Measurements from ENCODE around the gene KIFC3. TPM values are rescaled to one million over a fixed set of nuclear protein-coding genes. Genes with fewer than 3 reads are reported as not detected.
"Not testable (repeated sequence)": the region's sequence is repeated elsewhere in the genome, so short reads cannot be mapped to it uniquely, and the experiment has no call there.

KIFC3 gene
- total RNA-seq, 2 donors from 2014 or later: 3.8 to 5.7 TPM

DNA sequence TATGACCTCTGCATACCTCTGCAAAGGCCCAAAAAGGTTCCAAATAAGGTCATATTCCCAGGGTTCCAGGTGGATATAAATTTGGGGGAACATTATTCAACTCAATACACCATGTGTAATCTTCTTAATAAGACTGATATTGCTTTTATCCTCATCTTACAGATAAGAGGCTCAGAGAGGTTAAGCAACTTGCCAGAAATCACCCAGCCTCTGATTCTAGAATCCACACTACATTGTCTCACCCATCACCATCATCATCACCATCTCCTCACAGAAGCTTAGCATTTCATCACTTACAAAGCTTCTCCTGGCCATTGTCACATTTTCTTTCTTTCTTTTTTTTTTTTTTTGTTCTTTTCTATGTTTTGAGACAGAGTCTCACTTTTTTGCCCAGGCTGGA lies 15.4 kb upstream of the KIFC3 start:
- no peak for DNase-seq
- intact Hi-C loops (cut with DNase I): no loop called here
- no peaks in the 10 kb centered on the region for H3K36me3 ChIP-seq
- no peak overlapping the region for H3K27ac ChIP-seq
- no peak overlapping the region for H3K9ac ChIP-seq (ENCODE audit: low read depth in 2 of 2, low read length in 2 of 2)
- H3K27me3 ChIP-seq: no peaks in the 10 kb centered on the region
- no peaks in the 10 kb centered on the region for H3K4me1 ChIP-seq
- H3K4me3 ChIP-seq: no peak overlapping the region
- TF ChIP-seq, protein P1, sequence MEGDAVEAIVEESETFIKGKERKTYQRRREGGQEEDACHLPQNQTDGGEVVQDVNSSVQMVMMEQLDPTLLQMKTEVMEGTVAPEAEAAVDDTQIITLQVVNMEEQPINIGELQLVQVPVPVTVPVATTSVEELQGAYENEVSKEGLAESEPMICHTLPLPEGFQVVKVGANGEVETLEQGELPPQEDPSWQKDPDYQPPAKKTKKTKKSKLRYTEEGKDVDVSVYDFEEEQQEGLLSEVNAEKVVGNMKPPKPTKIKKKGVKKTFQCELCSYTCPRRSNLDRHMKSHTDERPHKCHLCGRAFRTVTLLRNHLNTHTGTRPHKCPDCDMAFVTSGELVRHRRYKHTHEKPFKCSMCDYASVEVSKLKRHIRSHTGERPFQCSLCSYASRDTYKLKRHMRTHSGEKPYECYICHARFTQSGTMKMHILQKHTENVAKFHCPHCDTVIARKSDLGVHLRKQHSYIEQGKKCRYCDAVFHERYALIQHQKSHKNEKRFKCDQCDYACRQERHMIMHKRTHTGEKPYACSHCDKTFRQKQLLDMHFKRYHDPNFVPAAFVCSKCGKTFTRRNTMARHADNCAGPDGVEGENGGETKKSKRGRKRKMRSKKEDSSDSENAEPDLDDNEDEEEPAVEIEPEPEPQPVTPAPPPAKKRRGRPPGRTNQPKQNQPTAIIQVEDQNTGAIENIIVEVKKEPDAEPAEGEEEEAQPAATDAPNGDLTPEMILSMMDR (IDR thresholded peaks at IDR 0.05): no peak
- H3K9me3 ChIP-seq: no peaks in the 10 kb centered on the region

DNA sequence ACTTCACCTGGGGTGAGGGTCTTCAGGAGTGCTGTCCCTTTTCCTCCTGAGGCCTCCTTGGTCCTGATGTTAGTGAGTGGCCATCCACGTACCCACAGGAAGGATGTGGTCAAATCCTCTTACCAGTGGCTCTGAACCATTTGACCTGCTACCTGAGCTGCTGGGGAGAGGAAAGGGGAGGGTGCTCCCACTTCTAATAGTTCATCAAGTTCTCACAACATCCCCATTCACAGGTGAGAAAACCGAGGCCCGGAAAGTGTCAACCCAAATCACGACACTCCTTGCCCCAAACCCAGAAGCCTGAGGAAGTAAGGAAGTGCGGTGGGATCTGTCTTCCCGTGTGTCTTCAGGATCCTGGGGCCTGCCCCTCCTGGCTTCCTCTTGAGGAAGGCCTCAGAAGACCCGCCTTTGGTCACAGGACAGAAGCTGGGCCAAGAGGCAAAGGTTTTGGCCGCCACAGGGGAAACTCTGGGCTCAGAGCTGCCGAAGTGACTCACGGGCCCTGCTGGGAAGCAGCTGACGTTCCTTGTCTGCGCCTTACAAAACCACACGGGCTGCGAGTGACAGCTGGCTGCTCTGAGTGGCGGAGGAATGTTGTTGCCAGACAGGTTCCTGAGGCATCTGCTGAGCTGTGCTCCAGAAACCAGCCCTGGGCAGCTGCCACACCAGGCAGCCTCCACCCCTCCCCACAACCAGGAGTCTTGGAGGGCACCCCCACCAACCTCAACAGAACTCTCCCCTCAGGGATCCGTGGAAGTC lies 13.9 kb upstream of the KIFC3 start:
- H3K27me3 ChIP-seq: no peaks in the 10 kb centered on the region
- H3K36me3 ChIP-seq: no peaks in the 10 kb centered on the region
- no peaks in the 10 kb centered on the region for H3K4me1 ChIP-seq
- DNase-seq: peak; percentile 72
- H3K27ac ChIP-seq: peak overlapping the region; percentile 52
- intact Hi-C loops (cut with DNase I): no loop called here
- TF ChIP-seq, protein P1 (IDR thresholded peaks at IDR 0.05): no peak
- no peaks in the 10 kb centered on the region for H3K9me3 ChIP-seq
- H3K4me3 ChIP-seq: no peak overlapping the region
- peak overlapping the region in 1 of 2 donors; percentile 12 for H3K9ac ChIP-seq (ENCODE audit: low read depth in 2 of 2, low read length in 2 of 2)

DNA sequence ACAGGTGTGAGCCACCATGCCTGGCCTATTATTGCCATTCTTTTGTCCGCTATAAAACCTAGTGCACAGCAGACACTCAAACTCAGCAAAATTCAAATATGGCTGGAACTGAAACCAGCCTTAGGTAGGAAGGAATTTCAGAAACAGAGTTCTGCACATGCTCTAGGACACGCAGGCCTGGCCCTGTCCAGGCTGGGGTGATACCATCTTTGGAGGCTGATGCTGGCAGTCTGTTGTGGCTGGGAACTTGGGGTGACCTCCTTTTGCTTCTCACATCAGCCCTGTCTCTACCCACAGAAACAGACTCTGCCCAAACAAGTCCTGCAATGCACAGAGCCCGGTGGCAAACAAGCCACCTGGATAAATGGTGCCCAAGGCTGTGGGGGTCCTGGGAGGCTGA lies 12.6 kb upstream of the KIFC3 start:
- TF ChIP-seq, protein P1 (IDR thresholded peaks at IDR 0.05): no peak
- no peak overlapping the region for H3K9ac ChIP-seq (ENCODE audit: low read depth in 2 of 2, low read length in 2 of 2)

DNA sequence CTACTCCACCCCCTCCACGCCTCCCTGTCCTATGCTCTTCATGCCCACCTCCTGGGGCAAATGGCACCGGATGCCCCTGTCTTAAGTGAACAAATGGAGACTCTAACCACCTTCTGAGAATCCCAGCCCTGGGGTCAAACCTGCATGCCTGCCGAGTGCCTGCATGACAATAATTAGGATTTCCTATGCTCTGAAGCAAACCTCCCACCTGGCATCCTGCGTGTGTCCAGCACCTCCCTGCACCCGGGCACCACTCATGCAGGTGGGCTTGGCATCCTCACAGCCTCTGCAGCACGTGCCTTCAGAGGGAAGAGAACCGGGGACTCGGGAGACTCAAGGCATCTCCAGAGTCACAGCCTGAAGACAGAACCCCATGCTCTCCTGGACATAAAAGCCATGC lies 11.2 kb upstream of the KIFC3 start:
- Histone ChIP-seq H3K27me3 (no peaks in the 10 kb centered on the region), H3K4me1 (peaks cover 14% of the 10 kb centered on the region), H3K9me3 (no peaks in the 10 kb centered on the region), H3K27ac (no peak overlapping the region), H3K36me3 (no peaks in the 10 kb centered on the region), H3K9ac (ENCODE audit: low read depth in 2 of 2, low read length in 2 of 2) (no peak overlapping the region), H3K4me3 (no peak overlapping the region)
- TF ChIP-seq, protein P1 (IDR thresholded peaks at IDR 0.05): no peak
- no peak for DNase-seq
- intact Hi-C loops (cut with DNase I): no loop called here

More for the DNA sequence above, 12.6 kb upstream of the KIFC3 start:
- Histone ChIP-seq H3K9me3 (no peaks in the 10 kb centered on the region), H3K4me3 (no peak overlapping the region), H3K4me1 (peaks cover 7% of the 10 kb centered on the region), H3K36me3 (no peaks in the 10 kb centered on the region), H3K27me3 (no peaks in the 10 kb centered on the region), H3K27ac (no peak overlapping the region)
- intact Hi-C loops (cut with DNase I): no loop called here
- no peak for DNase-seq

DNA sequence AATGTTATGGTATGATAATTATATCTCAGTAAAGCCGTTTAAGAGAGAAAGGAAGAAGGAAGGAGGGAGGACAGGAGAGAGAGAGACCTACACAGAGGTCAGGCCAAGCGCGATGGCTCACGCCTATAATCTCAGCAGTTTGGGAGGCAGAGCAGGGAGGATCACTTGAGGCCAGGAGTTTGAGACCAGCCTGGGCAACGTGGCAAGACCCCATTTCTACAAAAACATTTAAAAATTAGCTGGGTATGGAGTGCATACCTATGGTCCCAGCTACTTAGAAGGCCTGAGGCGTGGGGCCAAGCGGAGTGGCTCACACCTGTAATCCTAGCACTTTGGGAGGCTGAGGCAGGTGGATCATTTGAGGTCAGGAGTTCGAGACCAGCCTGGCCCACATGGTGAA lies 9.0 kb upstream of the KIFC3 start:
- intact Hi-C loops (cut with DNase I); H3K36me3 ChIP-seq; H3K9ac ChIP-seq (ENCODE audit: low read depth in 2 of 2, low read length in 2 of 2); DNase-seq; H3K27me3 ChIP-seq; H3K27ac ChIP-seq; H3K4me3 ChIP-seq; H3K9me3 ChIP-seq: not testable (repeated sequence)
- peaks cover 17% of the 10 kb centered on the region for H3K4me1 ChIP-seq

Measured in colonic mucosa (tissue), 4 donors.